Transverse colon (tissue), 4 donors: Measurements from ENCODE around the gene COMMD3.
A peak's percentile ranks its signal among the peaks of the same experiment; 100 is the strongest.

ENCODE experiments used
- EP300 ChIP-seq: sonication (generic); formaldehyde crosslinking; IDR thresholded peaks from one replicate; pipeline ENCODE4 v1.6.1; 2017; ENCODE audit warnings: antibody characterized with exemption, low read depth
- POLR2A ChIP-seq: fragments of 450-650 bp; IDR thresholded peaks from one replicate; pipeline ENCODE4 v1.6.1; 2016; ENCODE audit warnings: antibody characterized with exemption, mild to moderate bottlenecking, moderate library complexity
- POLR2AphosphoS5 ChIP-seq, 3 donors: sonication (generic); formaldehyde crosslinking; IDR thresholded peaks; one replicate each; pipeline ENCODE4 v1.6.1; 2016; ENCODE audit warnings: antibody characterized with exemption in 3 of 3
- TF ChIP-seq, protein P1 (sequence below), 5 experiments: fragments of 200-600 bp in 3 of 5; fragments of 450-650 bp in 2 of 5; sonication (generic) in 3 of 5; IDR thresholded peaks; 1 replicate in 2 of 5; 2 replicates in 3 of 5; pipeline ENCODE4 v1.5.1; 2016 to 2017; ENCODE audit warnings: antibody characterized with exemption in 5 of 5, inconsistent platforms in 3 of 5, mild to moderate bottlenecking in 2 of 5, moderate library complexity in 1 of 5

DNA sequence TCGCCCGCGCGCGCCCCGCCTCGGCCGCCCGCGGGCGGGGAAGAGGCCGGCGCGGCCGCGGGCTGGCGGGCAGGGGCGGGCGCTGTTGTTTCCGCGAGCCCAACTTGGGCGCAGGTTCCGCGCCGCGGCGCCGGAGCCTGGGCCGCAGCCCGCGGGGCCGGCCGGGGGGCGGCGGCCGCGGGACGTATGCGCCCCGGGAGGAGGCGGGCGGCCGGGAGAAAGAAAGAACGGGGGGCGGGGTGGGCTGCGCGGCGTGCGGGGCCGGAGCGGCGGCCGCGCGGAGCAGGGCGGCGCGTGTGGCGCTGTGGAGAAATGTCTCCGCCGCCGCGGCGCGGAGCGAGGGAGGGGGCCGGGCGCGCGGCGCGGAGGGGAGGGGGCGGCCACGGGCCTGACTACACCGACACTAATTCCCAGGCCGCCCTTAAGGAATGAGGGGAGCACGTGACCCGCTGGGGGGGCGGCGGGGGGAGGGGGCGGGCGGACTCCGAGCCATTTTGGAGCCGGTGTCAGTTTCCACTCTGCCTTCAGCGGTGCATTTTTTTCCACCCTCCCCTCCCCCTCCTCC, 4.5 kb downstream of the COMMD3 start, which contains the start of gene BMI1:
- TF ChIP-seq, protein P1, sequence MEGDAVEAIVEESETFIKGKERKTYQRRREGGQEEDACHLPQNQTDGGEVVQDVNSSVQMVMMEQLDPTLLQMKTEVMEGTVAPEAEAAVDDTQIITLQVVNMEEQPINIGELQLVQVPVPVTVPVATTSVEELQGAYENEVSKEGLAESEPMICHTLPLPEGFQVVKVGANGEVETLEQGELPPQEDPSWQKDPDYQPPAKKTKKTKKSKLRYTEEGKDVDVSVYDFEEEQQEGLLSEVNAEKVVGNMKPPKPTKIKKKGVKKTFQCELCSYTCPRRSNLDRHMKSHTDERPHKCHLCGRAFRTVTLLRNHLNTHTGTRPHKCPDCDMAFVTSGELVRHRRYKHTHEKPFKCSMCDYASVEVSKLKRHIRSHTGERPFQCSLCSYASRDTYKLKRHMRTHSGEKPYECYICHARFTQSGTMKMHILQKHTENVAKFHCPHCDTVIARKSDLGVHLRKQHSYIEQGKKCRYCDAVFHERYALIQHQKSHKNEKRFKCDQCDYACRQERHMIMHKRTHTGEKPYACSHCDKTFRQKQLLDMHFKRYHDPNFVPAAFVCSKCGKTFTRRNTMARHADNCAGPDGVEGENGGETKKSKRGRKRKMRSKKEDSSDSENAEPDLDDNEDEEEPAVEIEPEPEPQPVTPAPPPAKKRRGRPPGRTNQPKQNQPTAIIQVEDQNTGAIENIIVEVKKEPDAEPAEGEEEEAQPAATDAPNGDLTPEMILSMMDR (IDR thresholded peaks at IDR 0.05) = no peak
- TF ChIP-seq POLR2A (no peak), POLR2AphosphoS5 (IDR thresholded peaks at IDR 0.05) (peak in 1 of 3 donors; percentile 32), EP300 (no peak)
